Neural cell (in vitro differentiated cells): ENCODE results near the gene ZNF567.

Experiments
- EZH2 ChIP-seq: fragments of 200-600, 300-800 bp; shearing (Covaris generic), sonication (generic); IDR thresholded peaks from 2 replicates; pipeline ENCODE4 v1.6.1; 2014; ENCODE audit warnings: antibody characterized with exemption, low read length, borderline replicate concordance, mild to moderate bottlenecking; ENCODE audit not compliant: insufficient read depth, poor library complexity, severe bottlenecking
- TAF1 ChIP-seq: IDR thresholded peaks from 2 replicates; pipeline ENCODE4 v1.6.1; 2012; ENCODE audit warnings: low read depth
- TF ChIP-seq, protein P1 (sequence below): fragments of 450-650 bp; IDR thresholded peaks from 2 replicates; pipeline ENCODE4 v1.5.1; 2014; ENCODE audit warnings: antibody characterized with exemption, mild to moderate bottlenecking, moderate library complexity; ENCODE audit not compliant: poor library complexity, severe bottlenecking
- TF ChIP-seq, protein P2 (sequence below): IDR thresholded peaks from 2 replicates; pipeline ENCODE4 v1.6.1; 2012; ENCODE audit warnings: borderline replicate concordance

DNA sequence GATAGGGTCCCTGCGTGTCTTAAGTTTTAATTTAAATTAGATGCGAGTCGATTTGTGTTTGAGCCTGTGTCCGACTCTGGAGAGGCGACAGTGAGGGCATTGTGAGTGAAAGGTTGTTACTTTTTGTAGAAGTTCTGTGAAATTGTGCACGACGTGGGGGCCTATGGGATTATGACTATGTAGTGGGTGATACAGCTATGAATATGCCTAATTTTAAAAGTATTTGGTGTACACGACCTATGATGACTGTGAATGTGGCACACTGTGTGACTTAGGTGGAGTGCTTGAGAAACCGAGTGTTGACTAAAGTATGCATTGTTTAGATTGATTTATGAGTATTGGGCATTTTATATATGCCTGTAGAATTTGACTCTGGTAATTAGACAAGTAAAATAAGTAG lies 646 bp downstream of the ZNF567 start:
- no peak for TF ChIP-seq TAF1
- no peak for TF ChIP-seq EZH2
- TF ChIP-seq, protein P1, sequence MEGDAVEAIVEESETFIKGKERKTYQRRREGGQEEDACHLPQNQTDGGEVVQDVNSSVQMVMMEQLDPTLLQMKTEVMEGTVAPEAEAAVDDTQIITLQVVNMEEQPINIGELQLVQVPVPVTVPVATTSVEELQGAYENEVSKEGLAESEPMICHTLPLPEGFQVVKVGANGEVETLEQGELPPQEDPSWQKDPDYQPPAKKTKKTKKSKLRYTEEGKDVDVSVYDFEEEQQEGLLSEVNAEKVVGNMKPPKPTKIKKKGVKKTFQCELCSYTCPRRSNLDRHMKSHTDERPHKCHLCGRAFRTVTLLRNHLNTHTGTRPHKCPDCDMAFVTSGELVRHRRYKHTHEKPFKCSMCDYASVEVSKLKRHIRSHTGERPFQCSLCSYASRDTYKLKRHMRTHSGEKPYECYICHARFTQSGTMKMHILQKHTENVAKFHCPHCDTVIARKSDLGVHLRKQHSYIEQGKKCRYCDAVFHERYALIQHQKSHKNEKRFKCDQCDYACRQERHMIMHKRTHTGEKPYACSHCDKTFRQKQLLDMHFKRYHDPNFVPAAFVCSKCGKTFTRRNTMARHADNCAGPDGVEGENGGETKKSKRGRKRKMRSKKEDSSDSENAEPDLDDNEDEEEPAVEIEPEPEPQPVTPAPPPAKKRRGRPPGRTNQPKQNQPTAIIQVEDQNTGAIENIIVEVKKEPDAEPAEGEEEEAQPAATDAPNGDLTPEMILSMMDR, result no peak
- TF ChIP-seq, protein P2, sequence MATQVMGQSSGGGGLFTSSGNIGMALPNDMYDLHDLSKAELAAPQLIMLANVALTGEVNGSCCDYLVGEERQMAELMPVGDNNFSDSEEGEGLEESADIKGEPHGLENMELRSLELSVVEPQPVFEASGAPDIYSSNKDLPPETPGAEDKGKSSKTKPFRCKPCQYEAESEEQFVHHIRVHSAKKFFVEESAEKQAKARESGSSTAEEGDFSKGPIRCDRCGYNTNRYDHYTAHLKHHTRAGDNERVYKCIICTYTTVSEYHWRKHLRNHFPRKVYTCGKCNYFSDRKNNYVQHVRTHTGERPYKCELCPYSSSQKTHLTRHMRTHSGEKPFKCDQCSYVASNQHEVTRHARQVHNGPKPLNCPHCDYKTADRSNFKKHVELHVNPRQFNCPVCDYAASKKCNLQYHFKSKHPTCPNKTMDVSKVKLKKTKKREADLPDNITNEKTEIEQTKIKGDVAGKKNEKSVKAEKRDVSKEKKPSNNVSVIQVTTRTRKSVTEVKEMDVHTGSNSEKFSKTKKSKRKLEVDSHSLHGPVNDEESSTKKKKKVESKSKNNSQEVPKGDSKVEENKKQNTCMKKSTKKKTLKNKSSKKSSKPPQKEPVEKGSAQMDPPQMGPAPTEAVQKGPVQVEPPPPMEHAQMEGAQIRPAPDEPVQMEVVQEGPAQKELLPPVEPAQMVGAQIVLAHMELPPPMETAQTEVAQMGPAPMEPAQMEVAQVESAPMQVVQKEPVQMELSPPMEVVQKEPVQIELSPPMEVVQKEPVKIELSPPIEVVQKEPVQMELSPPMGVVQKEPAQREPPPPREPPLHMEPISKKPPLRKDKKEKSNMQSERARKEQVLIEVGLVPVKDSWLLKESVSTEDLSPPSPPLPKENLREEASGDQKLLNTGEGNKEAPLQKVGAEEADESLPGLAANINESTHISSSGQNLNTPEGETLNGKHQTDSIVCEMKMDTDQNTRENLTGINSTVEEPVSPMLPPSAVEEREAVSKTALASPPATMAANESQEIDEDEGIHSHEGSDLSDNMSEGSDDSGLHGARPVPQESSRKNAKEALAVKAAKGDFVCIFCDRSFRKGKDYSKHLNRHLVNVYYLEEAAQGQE, result no peak
